HG03342 (cell line): Measurements from ENCODE around the gene PCDH9.

Experiments
- ATAC-seq: cut with Tn5 transposase; IDR thresholded peaks from one replicate; pipeline ENCODE4 v1.9.1; 2021; ENCODE audit warnings: mild to moderate bottlenecking, moderate library complexity; ENCODE audit not compliant: unreplicated experiment

PCDH9 gene

GRCh38 chr13:67048084-67048820 lies 181.9 kb downstream of the PCDH9 start:
- peak; percentile 90 for ATAC-seq

GRCh38 chr13:67045357-67045756 lies 184.8 kb downstream of the PCDH9 start:
- ATAC-seq = no peak

- no peak for ATAC-seq
Observed at GRCh38 chr13:67043901-67044300, 186.2 kb downstream of the PCDH9 start.

GRCh38 chr13:67042556-67042955 lies 187.6 kb downstream of the PCDH9 start:
- no peak for ATAC-seq

GRCh38 chr13:67036699-67037457 lies 193.3 kb downstream of the PCDH9 start:
- no peak for ATAC-seq

GRCh38 chr13:67033170-67033569 lies 197.0 kb downstream of the PCDH9 start:
- no peak for ATAC-seq

GRCh38 chr13:67023130-67023876 lies 206.8 kb downstream of the PCDH9 start:
- no peak for ATAC-seq

GRCh38 chr13:67018775-67019174 lies 211.4 kb downstream of the PCDH9 start:
- no peak for ATAC-seq

- ATAC-seq = no peak
Observed at GRCh38 chr13:67017276-67017675, 212.9 kb downstream of the PCDH9 start.

- ATAC-seq = no peak
Observed at GRCh38 chr13:67015976-67016600, 214.0 kb downstream of the PCDH9 start.

GRCh38 chr13:67014399-67014798 lies 215.7 kb downstream of the PCDH9 start:
- ATAC-seq = no peak

- no peak for ATAC-seq
Observed at GRCh38 chr13:67013709-67014108, 216.4 kb downstream of the PCDH9 start.

- no peak for ATAC-seq
Observed at GRCh38 chr13:67008075-67008668, 222.0 kb downstream of the PCDH9 start.

- ATAC-seq = no peak
Observed at GRCh38 chr13:67004511-67004910, 225.6 kb downstream of the PCDH9 start.

- no peak for ATAC-seq
Observed at GRCh38 chr13:67003743-67004142, 226.4 kb downstream of the PCDH9 start.

GRCh38 chr13:67001363-67001762 lies 228.8 kb downstream of the PCDH9 start:
- no peak for ATAC-seq

GRCh38 chr13:66996503-66996902 lies 233.6 kb downstream of the PCDH9 start:
- no peak for ATAC-seq

- peak; percentile 84 for ATAC-seq
Observed at GRCh38 chr13:66995203-66995611, 234.9 kb downstream of the PCDH9 start.

- peak; percentile 49 for ATAC-seq
Observed at GRCh38 chr13:66994517-66995202, 235.5 kb downstream of the PCDH9 start.

- ATAC-seq = peak; percentile 65
Observed at GRCh38 chr13:66994097-66994496, 236.0 kb downstream of the PCDH9 start.
